ENCODE data around the gene ZNF618.

ZNF618 gene

DNA sequence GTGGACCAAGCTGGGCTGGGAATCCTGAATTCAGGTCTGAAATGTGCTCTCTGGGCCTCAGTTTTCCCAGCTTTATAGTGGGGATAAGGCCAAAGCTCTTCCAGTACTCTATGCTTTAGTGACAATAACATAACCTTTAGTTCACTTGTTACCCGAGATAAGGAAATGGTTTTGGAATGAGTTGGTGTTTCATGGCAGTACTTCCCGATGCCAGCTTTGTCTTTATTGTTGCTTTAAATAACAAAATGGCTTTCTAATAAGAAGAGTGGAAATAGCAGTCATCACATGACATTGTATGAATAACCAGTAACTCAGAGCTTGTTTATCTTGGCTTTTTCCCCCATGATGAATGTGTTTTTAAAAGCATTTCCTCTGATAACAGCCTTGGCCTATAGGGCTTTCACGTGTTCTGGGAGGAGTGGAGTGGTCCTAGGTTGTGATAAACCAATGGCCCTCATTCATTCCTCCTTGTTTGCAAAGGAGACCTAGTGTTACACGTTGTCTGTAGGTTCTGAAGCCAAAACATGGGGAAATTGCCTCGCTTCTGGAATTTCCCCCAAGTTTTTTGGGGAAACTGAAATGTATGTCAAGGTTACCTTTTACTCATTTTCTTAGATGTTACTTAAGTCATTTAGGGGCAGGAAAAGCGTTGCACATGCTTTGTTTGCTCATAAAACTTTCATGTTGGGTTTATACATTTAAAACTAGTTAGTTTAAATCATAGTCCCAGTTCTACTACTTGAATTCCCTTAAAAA lies 53.7 kb downstream of the ZNF618 start:
- no peaks in the 10 kb centered on the region for H4K20me1 ChIP-seq (ENCODE audit: control insufficient read depth, insufficient read depth, low read depth, low read length)
- no peaks in the 10 kb centered on the region for H3K36me3 ChIP-seq (ENCODE audit: control insufficient read depth, low read length)
- no peak overlapping the region for H3K27ac ChIP-seq (ENCODE audit: low read depth, low read length)
- TF ChIP-seq, protein P1, sequence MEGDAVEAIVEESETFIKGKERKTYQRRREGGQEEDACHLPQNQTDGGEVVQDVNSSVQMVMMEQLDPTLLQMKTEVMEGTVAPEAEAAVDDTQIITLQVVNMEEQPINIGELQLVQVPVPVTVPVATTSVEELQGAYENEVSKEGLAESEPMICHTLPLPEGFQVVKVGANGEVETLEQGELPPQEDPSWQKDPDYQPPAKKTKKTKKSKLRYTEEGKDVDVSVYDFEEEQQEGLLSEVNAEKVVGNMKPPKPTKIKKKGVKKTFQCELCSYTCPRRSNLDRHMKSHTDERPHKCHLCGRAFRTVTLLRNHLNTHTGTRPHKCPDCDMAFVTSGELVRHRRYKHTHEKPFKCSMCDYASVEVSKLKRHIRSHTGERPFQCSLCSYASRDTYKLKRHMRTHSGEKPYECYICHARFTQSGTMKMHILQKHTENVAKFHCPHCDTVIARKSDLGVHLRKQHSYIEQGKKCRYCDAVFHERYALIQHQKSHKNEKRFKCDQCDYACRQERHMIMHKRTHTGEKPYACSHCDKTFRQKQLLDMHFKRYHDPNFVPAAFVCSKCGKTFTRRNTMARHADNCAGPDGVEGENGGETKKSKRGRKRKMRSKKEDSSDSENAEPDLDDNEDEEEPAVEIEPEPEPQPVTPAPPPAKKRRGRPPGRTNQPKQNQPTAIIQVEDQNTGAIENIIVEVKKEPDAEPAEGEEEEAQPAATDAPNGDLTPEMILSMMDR (IDR thresholded peaks at IDR 0.05; ENCODE audit: low read depth, low read length, poor library complexity, severe bottlenecking), result no peak
- no peak for TF ChIP-seq EZH2phosphoT487 (IDR thresholded peaks at IDR 0.05; ENCODE audit: borderline replicate concordance, low read length)
- no peaks in the 10 kb centered on the region for H3F3A ChIP-seq (ENCODE audit: control insufficient read depth, insufficient read depth)
- no peak overlapping the region for H3K4me3 ChIP-seq (ENCODE audit: low read length)
- no peaks in the 10 kb centered on the region for H3K9me2 ChIP-seq (replicated peaks; ENCODE audit: control insufficient read depth, low read length)
- no peaks in the 10 kb centered on the region for H3K27me3 ChIP-seq (ENCODE audit: control insufficient read depth, low read length)
- peaks cover 3% of the 10 kb centered on the region; the same call in 1 of the 2 replicates for H3K9me3 ChIP-seq (ENCODE audit: control insufficient read depth, insufficient read depth, low read length)
- H3K79me2 ChIP-seq (ENCODE audit: control insufficient read depth, low read length), result no peaks in the 10 kb centered on the region
- H3K4me1 ChIP-seq (ENCODE audit: control insufficient read depth, low read length), result no peaks in the 10 kb centered on the region
- no peak overlapping the region for H3K4me2 ChIP-seq (ENCODE audit: low read length)

DNA sequence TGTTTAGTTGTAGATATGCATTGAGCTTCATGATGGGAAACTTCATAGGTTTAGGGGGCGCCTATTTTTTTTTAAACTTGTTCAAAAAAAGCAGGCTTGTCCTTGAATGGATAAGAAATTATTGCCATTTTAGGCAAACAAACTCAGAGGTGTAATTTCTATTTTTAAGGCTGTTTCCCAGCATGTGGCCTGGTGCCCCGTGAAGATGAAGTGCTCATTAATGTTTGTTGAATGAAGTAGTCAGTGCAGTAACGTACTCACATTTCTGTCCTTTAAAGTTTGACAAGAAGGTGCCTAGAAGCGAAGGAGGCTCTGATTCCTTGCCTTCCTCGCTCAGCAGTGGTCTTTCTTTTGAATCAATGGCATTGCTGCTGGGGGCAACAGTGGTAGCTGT lies 54.3 kb downstream of the ZNF618 start:
- H4K20me1 ChIP-seq (ENCODE audit: control insufficient read depth, insufficient read depth, low read depth, low read length), result no peaks in the 10 kb centered on the region
- H3K4me2 ChIP-seq (ENCODE audit: low read length), result no peak overlapping the region
- H3K79me2 ChIP-seq (ENCODE audit: control insufficient read depth, low read length), result no peaks in the 10 kb centered on the region
- H3K4me1 ChIP-seq (ENCODE audit: control insufficient read depth, low read length), result no peaks in the 10 kb centered on the region
- no peaks in the 10 kb centered on the region for H3K9me2 ChIP-seq (replicated peaks; ENCODE audit: control insufficient read depth, low read length)
- H3K27ac ChIP-seq (ENCODE audit: low read depth, low read length), result no peak overlapping the region
- no peaks in the 10 kb centered on the region for H3K36me3 ChIP-seq (ENCODE audit: control insufficient read depth, low read length)
- no peak overlapping the region for H3K4me3 ChIP-seq (ENCODE audit: low read length)
- TF ChIP-seq, protein P1 (IDR thresholded peaks at IDR 0.05; ENCODE audit: low read depth, low read length, poor library complexity, severe bottlenecking), result no peak
- TF ChIP-seq EZH2phosphoT487 (IDR thresholded peaks at IDR 0.05; ENCODE audit: borderline replicate concordance, low read length), result no peak
- no peaks in the 10 kb centered on the region for H3F3A ChIP-seq (ENCODE audit: control insufficient read depth, insufficient read depth)
- H3K9me3 ChIP-seq (ENCODE audit: control insufficient read depth, insufficient read depth, low read length), result peaks cover 3% of the 10 kb centered on the region; the same call in 1 of the 2 replicates
- H3K27me3 ChIP-seq (ENCODE audit: control insufficient read depth, low read length), result no peaks in the 10 kb centered on the region

DNA sequence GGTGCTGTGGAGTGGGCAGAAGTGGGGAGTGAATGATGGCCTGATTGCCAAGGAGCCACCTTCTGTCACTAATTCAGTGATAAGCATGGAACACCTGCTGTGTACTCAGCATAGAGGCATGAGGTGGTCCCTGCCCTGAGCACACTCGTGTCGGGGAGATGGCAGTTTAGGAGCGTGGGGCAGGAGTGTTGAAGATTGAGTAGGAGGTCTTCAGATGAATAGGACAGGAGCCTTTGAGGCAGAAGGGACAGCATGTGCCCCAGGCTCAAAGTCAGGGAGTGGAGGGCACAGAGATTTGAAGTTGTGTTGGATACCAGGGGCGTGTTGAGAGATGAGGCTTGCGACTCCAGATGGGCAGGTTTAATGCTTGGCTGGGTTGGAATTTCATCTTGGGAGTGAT lies 55.0 kb downstream of the ZNF618 start:
- Histone ChIP-seq H3K36me3 (ENCODE audit: control insufficient read depth, low read length) (no peaks in the 10 kb centered on the region), H3F3A (ENCODE audit: control insufficient read depth, insufficient read depth) (no peaks in the 10 kb centered on the region), H3K79me2 (ENCODE audit: control insufficient read depth, low read length) (no peaks in the 10 kb centered on the region), H3K4me3 (ENCODE audit: low read length) (no peak overlapping the region), H3K4me2 (ENCODE audit: low read length) (no peak overlapping the region), H3K27me3 (ENCODE audit: control insufficient read depth, low read length) (no peaks in the 10 kb centered on the region), H3K9me2 (replicated peaks; ENCODE audit: control insufficient read depth, low read length) (no peaks in the 10 kb centered on the region), H3K27ac (ENCODE audit: low read depth, low read length) (no peak overlapping the region), H3K4me1 (ENCODE audit: control insufficient read depth, low read length) (no peaks in the 10 kb centered on the region), H3K9me3 (ENCODE audit: control insufficient read depth, insufficient read depth, low read length) (peaks cover 3% of the 10 kb centered on the region; the same call in 1 of the 2 replicates), H4K20me1 (ENCODE audit: control insufficient read depth, insufficient read depth, low read depth, low read length) (no peaks in the 10 kb centered on the region)
- TF ChIP-seq EZH2phosphoT487 (IDR thresholded peaks at IDR 0.05; ENCODE audit: borderline replicate concordance, low read length), result no peak
- TF ChIP-seq, protein P1 (IDR thresholded peaks at IDR 0.05; ENCODE audit: low read depth, low read length, poor library complexity, severe bottlenecking), result no peak
